ENCODE measurements around the gene MROH8. TPM values are rescaled to one million over a fixed set of nuclear protein-coding genes. Genes with fewer than 3 reads are reported as not detected.
"Not testable (repeated sequence)": the region's sequence is repeated elsewhere in the genome, so short reads cannot be mapped to it uniquely, and the experiment has no call there.

Gene MROH8
- total and polyA plus RNA-seq, 3 experiments from 2014 or later = 1.6 to 3.0 (median 2.6) TPM

- Histone ChIP-seq H3K9me3 (ENCODE audit: low read length) (no peaks in the 10 kb centered on the region), H3K4me3 (ENCODE audit: low read length) (no peak overlapping the region), H3K27ac (ENCODE audit: low read depth, low read length) (no peak overlapping the region), H3K27me3 (ENCODE audit: insufficient read depth, low read length, poor library complexity, severe bottlenecking) (no peaks in the 10 kb centered on the region), H3K4me1 (ENCODE audit: insufficient read depth, low read length) (no peaks in the 10 kb centered on the region), H3K36me3 (ENCODE audit: insufficient read depth, low read length) (no peaks in the 10 kb centered on the region)
- H3K27me3 Mint-ChIP-seq = no peaks in the 10 kb centered on the region
- no peak overlapping the region for H3K27ac Mint-ChIP-seq
- no peak for DNase-seq
- no peaks in the 10 kb centered on the region for H3K9me3 Mint-ChIP-seq
- ChIA-PET CTCF (interaction anchor here (0.6 kb wide), 1 partner anchor 73 kb away, joined by 3 read pairs; no protein-coding TSS in a partner anchor), POLR2A (no interaction called here)
- no peaks in the 10 kb centered on the region for H3K4me1 Mint-ChIP-seq
- H3K4me3 Mint-ChIP-seq = no peak overlapping the region
- no peaks in the 10 kb centered on the region for H3K36me3 Mint-ChIP-seq
Observed at GRCh38 chr20:37160683-37161082, 18.7 kb downstream of the MROH8 start.

DNA sequence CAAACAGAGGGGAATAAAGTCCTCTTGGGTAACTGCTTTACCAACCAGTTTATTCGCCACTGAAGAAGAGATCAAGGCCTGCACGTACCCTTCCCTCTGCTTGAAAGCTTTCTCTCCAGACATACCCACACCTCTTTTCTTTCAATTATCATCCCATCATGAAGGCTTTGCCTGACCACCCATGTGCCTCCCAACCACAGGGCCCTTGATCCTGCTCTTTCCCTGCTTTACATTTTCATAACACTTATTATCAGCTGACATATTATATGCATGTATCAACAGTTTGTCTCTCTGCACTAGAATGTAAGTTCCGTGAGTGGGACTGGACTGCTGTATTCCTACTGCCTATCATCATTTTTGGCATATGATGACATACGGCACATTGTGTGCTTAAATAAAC is 21.1 kb downstream of the MROH8 start:
- Mint-ChIP-seq H3K4me1 (no peaks in the 10 kb centered on the region), H3K4me3 (no peak overlapping the region), H3K27me3 (no peaks in the 10 kb centered on the region), H3K9me3 (no peaks in the 10 kb centered on the region), H3K36me3 (peaks cover 0 to 2% (median 0%) of the 10 kb centered on the region in 3 donors), H3K27ac (no peak overlapping the region)
- Histone ChIP-seq H3K36me3 (ENCODE audit: insufficient read depth, low read length) (no peaks in the 10 kb centered on the region), H3K4me3 (ENCODE audit: low read length) (no peak overlapping the region), H3K27me3 (ENCODE audit: insufficient read depth, low read length, poor library complexity, severe bottlenecking) (no peaks in the 10 kb centered on the region), H3K27ac (ENCODE audit: low read depth, low read length) (no peak overlapping the region), H3K9me3 (ENCODE audit: low read length) (no peaks in the 10 kb centered on the region), H3K4me1 (ENCODE audit: insufficient read depth, low read length) (no peaks in the 10 kb centered on the region)
- POLR2A ChIA-PET = interaction anchor here (0.5 kb wide), 1 partner anchor 219 kb away, joined by 5 read pairs; no protein-coding TSS in a partner anchor
- no peak for DNase-seq
- CTCF ChIA-PET = no interaction called here

DNA sequence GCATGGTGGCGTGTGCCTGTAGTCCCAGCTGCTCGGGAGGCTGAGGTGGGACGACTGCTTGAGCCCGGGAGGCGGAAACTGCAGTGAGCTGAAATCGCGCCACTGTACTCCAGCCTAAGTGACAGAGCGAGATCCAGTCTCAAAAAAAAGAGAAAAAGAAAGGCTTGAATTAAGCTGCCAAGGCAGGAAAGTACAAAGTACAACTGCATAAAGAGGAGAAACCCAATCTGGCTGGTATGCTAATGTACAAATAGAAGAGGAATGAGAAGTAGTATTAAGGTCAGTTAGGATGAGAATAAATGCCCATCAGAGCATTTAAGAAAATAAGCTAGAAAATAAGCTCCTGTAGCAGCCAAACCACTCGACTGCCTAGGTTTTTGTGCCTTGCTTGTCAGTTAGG is 23.4 kb downstream of the MROH8 start:
- peaks cover 0 to 6% (median 0%) of the 10 kb centered on the region in 3 donors for H3K36me3 Mint-ChIP-seq
- no peak overlapping the region for H3K4me3 Mint-ChIP-seq
- ChIA-PET POLR2A (no interaction called here), CTCF (interaction anchor here (1.2 kb wide), 1 partner anchor 23 kb away, joined by 6 read pairs; the partner anchor contains the start of genes MROH8 and RPN2)
- Histone ChIP-seq H3K4me1 (ENCODE audit: insufficient read depth, low read length) (no peaks in the 10 kb centered on the region), H3K27me3 (ENCODE audit: insufficient read depth, low read length, poor library complexity, severe bottlenecking) (no peaks in the 10 kb centered on the region), H3K9me3 (ENCODE audit: low read length) (no peaks in the 10 kb centered on the region), H3K4me3 (ENCODE audit: low read length) (no peak overlapping the region), H3K36me3 (ENCODE audit: insufficient read depth, low read length) (no peaks in the 10 kb centered on the region), H3K27ac (ENCODE audit: low read depth, low read length) (no peak overlapping the region)
- H3K27me3 Mint-ChIP-seq = no peaks in the 10 kb centered on the region
- H3K27ac Mint-ChIP-seq = no peak overlapping the region
- no peak for DNase-seq
- H3K4me1 Mint-ChIP-seq = no peaks in the 10 kb centered on the region
- H3K9me3 Mint-ChIP-seq = no peaks in the 10 kb centered on the region

DNA sequence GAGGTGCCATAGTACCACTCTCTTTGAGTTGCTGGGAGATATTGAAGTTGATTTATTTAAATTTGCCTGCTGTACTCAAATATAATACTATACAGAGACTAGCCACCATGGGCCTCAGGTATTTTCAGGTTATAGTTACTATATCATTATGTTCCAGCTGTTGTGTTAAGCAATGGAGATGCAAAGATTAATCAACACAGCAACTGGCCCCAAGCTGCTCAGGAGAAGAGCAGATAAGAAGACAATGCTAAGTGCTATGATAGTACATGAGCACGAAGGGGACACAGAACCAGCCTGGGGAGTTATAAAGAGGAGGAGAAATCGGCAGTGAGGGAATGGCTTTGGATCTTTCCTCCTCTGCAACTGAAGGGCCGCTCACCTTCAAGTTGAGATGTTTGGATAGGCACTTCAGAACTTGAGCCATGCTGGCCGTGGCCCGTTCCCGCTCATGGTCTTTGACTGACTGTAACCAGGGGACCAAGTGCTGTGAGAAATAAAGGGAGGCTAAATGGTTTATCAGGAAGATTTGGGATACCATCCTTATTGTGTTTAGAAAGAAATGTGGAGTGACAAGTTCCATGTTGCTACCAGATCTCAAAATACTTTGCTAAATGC is 24.6 kb downstream of the MROH8 start:
- Mint-ChIP-seq H3K4me1 (no peaks in the 10 kb centered on the region), H3K27ac (no peak overlapping the region), H3K4me3 (no peak overlapping the region), H3K9me3 (no peaks in the 10 kb centered on the region), H3K27me3 (no peaks in the 10 kb centered on the region), H3K36me3 (peaks cover 0 to 6% (median 0%) of the 10 kb centered on the region in 3 donors)
- no peaks in the 10 kb centered on the region for H3K27me3 ChIP-seq (ENCODE audit: insufficient read depth, low read length, poor library complexity, severe bottlenecking)
- H3K9me3 ChIP-seq (ENCODE audit: low read length) = no peaks in the 10 kb centered on the region
- DNase-seq = no peak
- no peaks in the 10 kb centered on the region for H3K4me1 ChIP-seq (ENCODE audit: insufficient read depth, low read length)
- H3K4me3 ChIP-seq (ENCODE audit: low read length) = no peak overlapping the region
- H3K36me3 ChIP-seq (ENCODE audit: insufficient read depth, low read length) = no peaks in the 10 kb centered on the region
- ChIA-PET POLR2A (no interaction called here), CTCF (no interaction called here)
- H3K27ac ChIP-seq (ENCODE audit: low read depth, low read length) = no peak overlapping the region

DNA sequence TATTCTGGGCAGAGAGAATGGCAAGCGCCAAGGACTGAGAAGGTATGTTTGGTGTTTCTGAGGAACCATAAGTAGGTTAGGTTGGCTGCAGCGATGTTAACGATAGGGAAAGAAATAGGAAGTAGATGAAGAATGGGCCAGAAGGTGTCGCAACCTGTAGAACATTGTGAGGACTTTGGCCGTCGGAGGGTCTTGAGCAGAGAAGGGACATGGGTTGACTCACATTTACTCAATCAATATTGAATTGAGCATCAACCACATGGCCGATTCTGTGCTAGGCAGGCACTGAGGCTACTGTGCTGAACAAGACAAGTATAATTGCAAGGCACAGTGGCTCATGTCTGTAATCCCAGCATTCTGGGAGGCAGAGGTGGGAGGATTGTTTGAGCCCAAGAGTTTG is 27.1 kb downstream of the MROH8 start:
- POLR2A ChIA-PET = interaction anchor here (0.6 kb wide), 1 partner anchor 65 kb away, joined by 3 read pairs; no protein-coding TSS in a partner anchor
- Mint-ChIP-seq H3K9me3 (no peaks in the 10 kb centered on the region), H3K36me3 (peaks cover 0 to 6% (median 0%) of the 10 kb centered on the region in 3 donors), H3K27ac (no peak overlapping the region), H3K27me3 (no peaks in the 10 kb centered on the region), H3K4me1 (no peaks in the 10 kb centered on the region), H3K4me3 (no peak overlapping the region)
- Histone ChIP-seq H3K4me1 (ENCODE audit: insufficient read depth, low read length) (no peaks in the 10 kb centered on the region), H3K27me3 (ENCODE audit: insufficient read depth, low read length, poor library complexity, severe bottlenecking) (no peaks in the 10 kb centered on the region), H3K9me3 (ENCODE audit: low read length) (no peaks in the 10 kb centered on the region), H3K36me3 (ENCODE audit: insufficient read depth, low read length) (no peaks in the 10 kb centered on the region), H3K4me3 (ENCODE audit: low read length) (no peak overlapping the region), H3K27ac (ENCODE audit: low read depth, low read length) (no peak overlapping the region)
- CTCF ChIA-PET = no interaction called here
- no peak for DNase-seq

- no peaks in the 10 kb centered on the region for H3K4me1 Mint-ChIP-seq
- Histone ChIP-seq H3K36me3 (ENCODE audit: insufficient read depth, low read length) (no peaks in the 10 kb centered on the region), H3K27me3 (ENCODE audit: insufficient read depth, low read length, poor library complexity, severe bottlenecking) (no peaks in the 10 kb centered on the region), H3K4me3 (ENCODE audit: low read length) (no peak overlapping the region), H3K27ac (ENCODE audit: low read depth, low read length) (no peak overlapping the region), H3K9me3 (ENCODE audit: low read length) (no peaks in the 10 kb centered on the region), H3K4me1 (ENCODE audit: insufficient read depth, low read length) (no peaks in the 10 kb centered on the region)
- no peak overlapping the region for H3K4me3 Mint-ChIP-seq
- H3K27ac Mint-ChIP-seq = no peak overlapping the region
- H3K9me3 Mint-ChIP-seq = no peaks in the 10 kb centered on the region
- ChIA-PET POLR2A (no interaction called here), CTCF (no interaction called here)
- DNase-seq = no peak
- H3K27me3 Mint-ChIP-seq = no peaks in the 10 kb centered on the region
- peaks cover 0 to 6% (median 0%) of the 10 kb centered on the region in 3 donors for H3K36me3 Mint-ChIP-seq
Observed at GRCh38 chr20:37151529-37151928, 27.8 kb downstream of the MROH8 start.

DNA sequence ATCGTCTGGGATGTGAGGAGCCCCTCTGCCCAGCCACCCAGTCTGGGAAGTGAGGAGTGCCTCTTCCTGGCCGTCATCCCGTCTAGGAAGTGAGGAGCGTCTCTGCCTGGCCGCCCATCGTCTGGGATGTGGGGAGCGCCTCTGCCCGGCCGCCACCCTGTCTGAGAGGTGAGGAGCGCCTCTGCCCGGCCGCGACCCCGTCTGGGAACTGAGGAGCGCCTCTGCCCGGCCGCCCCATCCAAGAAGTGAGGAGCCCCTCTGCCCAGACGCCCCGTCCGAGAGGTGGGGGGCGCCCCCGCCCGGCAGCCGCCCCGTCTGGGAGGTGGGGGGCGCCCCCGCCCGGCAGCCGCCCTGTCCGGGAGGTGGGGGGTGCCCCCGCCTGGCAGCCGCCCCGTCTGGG is 28.5 kb downstream of the MROH8 start:
- H3K27me3 Mint-ChIP-seq; H3K9me3 Mint-ChIP-seq; DNase-seq; H3K27me3 ChIP-seq (ENCODE audit: insufficient read depth, low read length, poor library complexity, severe bottlenecking); H3K36me3 ChIP-seq (ENCODE audit: insufficient read depth, low read length); H3K27ac Mint-ChIP-seq; H3K4me1 Mint-ChIP-seq; CTCF ChIA-PET; H3K4me1 ChIP-seq (ENCODE audit: insufficient read depth, low read length); H3K9me3 ChIP-seq (ENCODE audit: low read length); H3K36me3 Mint-ChIP-seq; POLR2A ChIA-PET; H3K4me3 ChIP-seq (ENCODE audit: low read length); H3K27ac ChIP-seq (ENCODE audit: low read depth, low read length); H3K4me3 Mint-ChIP-seq: not testable (repeated sequence)

DNA sequence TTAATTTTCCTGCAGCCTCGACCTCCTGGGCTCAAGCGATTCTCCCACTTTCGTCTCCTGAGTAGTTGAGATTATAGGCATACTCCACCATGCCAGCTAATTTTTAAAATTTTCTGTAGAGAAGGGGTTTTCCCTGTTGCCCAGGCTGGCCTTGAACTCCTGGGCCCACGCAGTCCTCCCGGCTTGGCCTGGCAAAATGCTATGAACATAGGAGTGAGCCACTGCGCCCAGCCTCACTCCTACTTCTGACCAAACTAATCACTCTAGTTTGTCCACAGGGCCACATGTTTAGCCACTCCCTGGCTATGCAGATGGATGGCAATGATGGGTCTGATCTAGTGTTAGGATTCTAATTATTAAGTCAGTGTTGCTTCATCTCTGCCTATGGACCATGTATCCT is 32.1 kb downstream of the MROH8 start:
- H3K4me1 Mint-ChIP-seq = no peaks in the 10 kb centered on the region
- H3K27ac ChIP-seq (ENCODE audit: low read depth, low read length) = no peak overlapping the region
- DNase-seq = no peak
- H3K4me3 ChIP-seq (ENCODE audit: low read length) = no peak overlapping the region
- no peak overlapping the region for H3K4me3 Mint-ChIP-seq
- no peaks in the 10 kb centered on the region for H3K9me3 Mint-ChIP-seq
- ChIA-PET CTCF (interaction anchor here (1.2 kb wide), 1 partner anchor 31 kb away, joined by 3 read pairs; no protein-coding TSS in a partner anchor), POLR2A (no interaction called here)
- H3K36me3 ChIP-seq (ENCODE audit: insufficient read depth, low read length) = no peaks in the 10 kb centered on the region
- no peaks in the 10 kb centered on the region for H3K4me1 ChIP-seq (ENCODE audit: insufficient read depth, low read length)
- H3K36me3 Mint-ChIP-seq = peaks cover 0 to 5% (median 0%) of the 10 kb centered on the region in 3 donors
- no peaks in the 10 kb centered on the region for H3K27me3 Mint-ChIP-seq
- H3K27ac Mint-ChIP-seq = peak overlapping the region in 1 of 8 donors; percentile 8
- no peaks in the 10 kb centered on the region for H3K27me3 ChIP-seq (ENCODE audit: insufficient read depth, low read length, poor library complexity, severe bottlenecking)
- no peaks in the 10 kb centered on the region for H3K9me3 ChIP-seq (ENCODE audit: low read length)

All from CD8-positive, alpha-beta memory T cell (primary cell).